BLaER1 treated with 17β-estradiol and CSF1 and Interleukin-3, amounts not matched to agents 10 nM and 100 nM (cell line): ENCODE data around the gene HS3ST3B1.

Source experiments
- H3K27ac ChIP-seq, 11 experiments: shearing (Covaris generic); formaldehyde crosslinking; 2 replicates each; pipeline ENCODE4 v1.8.1; 2022
- H3K27me3 ChIP-seq, 11 experiments: shearing (Covaris generic); formaldehyde crosslinking; 2 replicates each; pipeline ENCODE4 v1.8.1; 2022
- H3K36me3 ChIP-seq, 11 experiments: shearing (Covaris generic); formaldehyde crosslinking; 2 replicates each; pipeline ENCODE4 v1.8.1; 2022
- H3K4me1 ChIP-seq, 10 experiments: shearing (Covaris generic); formaldehyde crosslinking; 2 replicates each; pipeline ENCODE4 v1.8.1; 2022
- H3K4me2 ChIP-seq, 11 experiments: shearing (Covaris generic); formaldehyde crosslinking; 2 replicates each; pipeline ENCODE4 v1.8.1; 2022
- H3K4me3 ChIP-seq, 10 experiments: shearing (Covaris generic); formaldehyde crosslinking; 2 replicates each; pipeline ENCODE4 v1.8.1; 2022
- H3K9ac ChIP-seq, 11 experiments: shearing (Covaris generic); formaldehyde crosslinking; 2 replicates each; pipeline ENCODE4 v1.8.1; 2022
- H3K9me3 ChIP-seq, 11 experiments: shearing (Covaris generic); formaldehyde crosslinking; replicated peaks in 1 of 11; 2 replicates each; pipeline ENCODE4 v1.8.1; 2022
- H4K20me1 ChIP-seq, 11 experiments: shearing (Covaris generic); formaldehyde crosslinking; 2 replicates each; pipeline ENCODE4 v1.8.1; 2022
- Cebpa-rat ChIP-seq, 11 experiments: shearing (Covaris generic); IDR thresholded peaks; 2 replicates each; pipeline ENCODE4 v1.8.1; 2022

The HS3ST3B1 gene

DNA sequence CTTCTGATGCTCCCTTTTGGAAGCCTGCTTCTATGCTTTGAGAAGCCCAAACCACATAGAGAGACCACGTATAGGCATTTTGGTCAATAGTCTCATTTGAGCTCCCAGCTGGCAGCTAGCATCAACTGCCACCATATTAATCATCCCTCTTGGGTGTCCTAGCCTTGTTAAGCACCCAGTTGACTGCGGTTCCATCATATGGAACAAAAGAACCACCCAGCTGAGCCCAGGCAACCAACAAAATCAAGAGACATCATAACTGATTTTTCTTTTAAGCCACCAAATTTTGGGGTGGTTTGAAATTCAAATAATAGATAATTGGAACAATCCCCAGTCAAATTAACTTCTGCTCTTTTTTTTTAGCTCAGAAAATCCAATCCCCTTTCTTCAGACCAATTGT lies 53.9 kb downstream of the HS3ST3B1 start:
- H3K9ac ChIP-seq: no peak overlapping the region
- TF ChIP-seq Cebpa-rat (IDR thresholded peaks at IDR 0.05): no peak

GRCh38 chr17:14355556-14355955 lies 54.7 kb downstream of the HS3ST3B1 start:
- Histone ChIP-seq H3K4me1 (peaks cover 56 to 71% (median 63%) of the 10 kb centered on the region in 10 experiments), H3K27me3 (no peaks in the 10 kb centered on the region), H3K9ac (no peak overlapping the region), H4K20me1 (no peaks in the 10 kb centered on the region), H3K4me2 (peak overlapping the region in 7 of 11 experiments; percentile 49 to 68 (median 62); a peak in 13 of 22 replicates), H3K9me3 (peaks cover 17 to 30% (median 22%) of the 10 kb centered on the region in 11 experiments; a peak in 21 of 22 replicates), H3K4me3 (no peak overlapping the region), H3K36me3 (peaks cover 0 to 10% (median 0%) of the 10 kb centered on the region in 11 experiments; a peak in 3 of 22 replicates), H3K27ac (no peak overlapping the region)
- TF ChIP-seq Cebpa-rat (IDR thresholded peaks at IDR 0.05): no peak

More for the DNA sequence above, 53.9 kb downstream of the HS3ST3B1 start:
- peaks cover 17 to 30% (median 22%) of the 10 kb centered on the region in 11 experiments; a peak in 21 of 22 replicates for H3K9me3 ChIP-seq
- H3K4me1 ChIP-seq: peaks cover 49 to 64% (median 56%) of the 10 kb centered on the region in 10 experiments
- no peak overlapping the region for H3K4me3 ChIP-seq
- no peaks in the 10 kb centered on the region for H4K20me1 ChIP-seq
- no peak overlapping the region for H3K4me2 ChIP-seq
- no peak overlapping the region for H3K27ac ChIP-seq
- H3K27me3 ChIP-seq: no peaks in the 10 kb centered on the region
- peaks cover 0 to 17% (median 6%) of the 10 kb centered on the region in 11 experiments; a peak in 14 of 22 replicates for H3K36me3 ChIP-seq

DNA sequence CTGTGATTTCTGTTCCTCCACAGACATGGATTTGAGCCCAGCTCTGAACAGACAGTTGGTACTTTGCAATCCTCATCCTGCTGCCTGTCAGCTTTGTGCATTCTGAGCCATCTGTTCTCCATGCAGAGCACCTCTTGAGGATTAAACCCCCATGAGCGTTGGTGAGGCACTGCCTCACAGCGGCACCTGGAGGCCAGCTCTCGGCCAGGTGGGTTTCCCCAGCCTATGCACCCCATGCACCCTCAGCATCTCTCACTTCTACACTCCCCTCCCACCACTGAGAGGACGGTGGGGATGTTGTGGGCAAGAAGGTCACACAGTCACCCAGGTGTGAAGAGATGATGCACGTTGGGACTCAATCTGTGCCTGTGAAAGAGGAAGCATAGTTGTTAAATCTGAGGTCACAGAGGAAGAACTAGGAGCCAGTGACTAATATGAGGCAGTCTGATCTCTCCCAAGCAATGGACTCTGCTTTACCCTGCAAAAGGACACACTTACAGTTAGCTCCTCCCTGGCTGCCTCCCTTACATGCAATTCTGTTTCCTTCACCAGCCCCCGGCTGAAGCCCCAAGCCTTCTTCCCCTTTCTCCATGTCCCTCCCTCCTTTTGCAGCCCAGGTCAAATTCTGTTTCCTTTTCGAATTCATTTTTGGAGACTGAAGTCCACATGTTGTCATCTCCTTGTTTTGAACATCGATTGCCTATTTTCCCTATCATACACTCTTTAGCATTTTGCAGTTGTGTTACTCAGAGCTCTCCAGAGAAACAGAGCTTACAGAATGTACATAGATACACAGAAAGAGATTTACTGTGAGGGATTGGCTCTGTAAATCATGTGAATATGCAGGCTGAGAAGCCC lies 58.5 kb downstream of the HS3ST3B1 start:
- no peaks in the 10 kb centered on the region for H3K27me3 ChIP-seq
- H4K20me1 ChIP-seq: no peaks in the 10 kb centered on the region
- peaks cover 29 to 60% (median 49%) of the 10 kb centered on the region in 10 experiments for H3K4me1 ChIP-seq
- peak overlapping the region; percentile 66 to 89 (median 75) for H3K4me2 ChIP-seq
- 0 out of 22 replicates have a peak, but pooled peaks cover 0 to 3% (median 0%) of the 10 kb centered on the region in 11 experiments for H3K36me3 ChIP-seq
- peaks cover 16 to 25% (median 19%) of the 10 kb centered on the region in 11 experiments; a peak in 21 of 22 replicates for H3K9me3 ChIP-seq
- peak overlapping the region in 1 of 10 experiments; percentile 14; a peak in 1 of 20 replicates for H3K4me3 ChIP-seq
- TF ChIP-seq Cebpa-rat (IDR thresholded peaks at IDR 0.05): no peak
- peak overlapping the region in 6 of 11 experiments; percentile 2 to 38 (median 15); a peak in 3 of 22 replicates for H3K9ac ChIP-seq
- peak overlapping the region in 10 of 11 experiments; percentile 12 to 62 (median 52); a peak in 18 of 22 replicates for H3K27ac ChIP-seq

DNA sequence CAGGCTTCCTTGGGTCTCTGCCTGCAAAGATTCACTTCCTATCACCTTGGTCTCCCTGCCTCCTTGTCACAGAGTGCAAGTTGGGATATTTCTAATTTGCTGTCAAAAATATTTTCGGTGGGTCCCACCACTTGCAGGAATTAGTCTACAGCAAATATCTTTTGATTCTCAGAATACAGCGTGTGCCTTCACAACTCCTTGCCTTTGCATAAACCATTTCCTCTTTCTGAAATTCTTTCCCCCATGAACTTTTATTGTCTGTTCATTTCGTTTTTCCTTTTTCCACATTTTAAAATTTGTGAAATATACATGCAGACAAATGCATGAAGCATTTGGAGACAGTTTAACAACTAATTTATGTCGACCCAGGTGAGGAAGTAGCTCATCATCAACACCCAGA lies 60.0 kb downstream of the HS3ST3B1 start:
- H3K4me2 ChIP-seq: peak overlapping the region; percentile 66 to 89 (median 75); a peak in 21 of 22 replicates
- no peaks in the 10 kb centered on the region for H4K20me1 ChIP-seq
- H3K4me1 ChIP-seq: peaks cover 28 to 56% (median 45%) of the 10 kb centered on the region in 10 experiments
- no peak overlapping the region for H3K9ac ChIP-seq
- no peaks in the 10 kb centered on the region for H3K36me3 ChIP-seq
- H3K27me3 ChIP-seq: no peaks in the 10 kb centered on the region
- H3K9me3 ChIP-seq: peaks cover 1 to 11% (median 5%) of the 10 kb centered on the region in 11 experiments; a peak in 11 of 22 replicates
- no peak overlapping the region for H3K27ac ChIP-seq
- no peak for TF ChIP-seq Cebpa-rat (IDR thresholded peaks at IDR 0.05)
- H3K4me3 ChIP-seq: no peak overlapping the region

DNA sequence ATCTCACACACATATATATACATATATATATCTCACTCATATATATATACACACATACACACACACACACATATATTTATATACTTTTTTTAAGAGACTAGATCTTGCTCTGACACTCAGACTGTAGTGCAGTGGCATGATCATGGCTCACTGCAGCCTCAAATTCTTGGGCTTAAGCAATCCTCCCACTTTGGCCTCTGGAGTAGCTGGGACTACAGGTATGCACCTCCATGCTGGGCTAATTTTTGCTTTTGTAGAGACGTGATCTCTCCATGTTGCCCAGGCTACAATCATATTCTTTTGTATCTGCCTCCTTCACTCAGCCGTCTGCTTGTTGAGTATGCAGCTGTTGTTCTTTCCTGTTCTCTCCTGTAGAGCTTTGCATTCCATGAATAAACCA lies 60.6 kb downstream of the HS3ST3B1 start:
- Histone ChIP-seq H3K36me3 (no peaks in the 10 kb centered on the region), H4K20me1 (no peaks in the 10 kb centered on the region), H3K9ac (no peak overlapping the region), H3K9me3 (peaks cover 0 to 4% (median under 1%) of the 10 kb centered on the region in 11 experiments; a peak in 7 of 22 replicates), H3K4me3 (no peak overlapping the region), H3K27me3 (no peaks in the 10 kb centered on the region), H3K4me2 (peak overlapping the region in 5 of 11 experiments; percentile 7 to 45 (median 34); a peak in 6 of 22 replicates), H3K27ac (no peak overlapping the region), H3K4me1 (peaks cover 28 to 50% (median 39%) of the 10 kb centered on the region in 10 experiments)
- TF ChIP-seq Cebpa-rat (IDR thresholded peaks at IDR 0.05): no peak

DNA sequence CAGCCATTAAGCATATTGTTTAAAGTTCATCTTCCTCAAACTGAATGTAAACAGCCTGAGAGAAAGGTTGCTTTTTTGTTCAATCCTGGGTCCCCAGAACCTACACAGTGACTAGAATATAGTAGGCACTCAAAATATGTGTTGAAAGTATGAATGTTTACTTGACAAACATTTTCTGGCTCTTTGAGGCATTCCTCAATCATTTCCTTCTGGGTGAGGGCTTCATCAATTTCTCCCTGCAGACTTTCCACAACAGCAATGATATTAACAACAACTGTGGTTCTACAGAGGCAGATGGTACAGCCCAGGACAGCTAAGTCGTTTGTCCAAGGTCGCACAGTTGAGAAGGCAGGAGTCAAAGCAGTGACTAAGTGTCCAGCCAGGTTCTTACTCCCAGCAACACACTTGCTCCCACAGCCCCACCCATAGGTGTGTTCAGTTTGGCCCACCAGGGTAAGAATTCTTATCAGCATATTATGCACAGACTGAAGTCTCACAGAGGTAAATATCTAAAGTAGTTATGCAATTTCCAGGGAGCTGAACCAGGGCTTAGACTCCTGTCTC lies 61.1 kb downstream of the HS3ST3B1 start:
- Histone ChIP-seq H3K4me1 (peaks cover 28 to 49% (median 37%) of the 10 kb centered on the region in 10 experiments), H3K27ac (no peak overlapping the region), H3K4me3 (no peak overlapping the region), H3K4me2 (peak overlapping the region in 5 of 11 experiments; percentile 7 to 45 (median 34); a peak in 2 of 22 replicates), H3K9ac (no peak overlapping the region), H3K9me3 (peaks cover 0 to 7% (median 4%) of the 10 kb centered on the region in 11 experiments; a peak in 4 of 22 replicates), H3K27me3 (no peaks in the 10 kb centered on the region), H3K36me3 (no peaks in the 10 kb centered on the region), H4K20me1 (no peaks in the 10 kb centered on the region)
- TF ChIP-seq Cebpa-rat (IDR thresholded peaks at IDR 0.05): no peak

DNA sequence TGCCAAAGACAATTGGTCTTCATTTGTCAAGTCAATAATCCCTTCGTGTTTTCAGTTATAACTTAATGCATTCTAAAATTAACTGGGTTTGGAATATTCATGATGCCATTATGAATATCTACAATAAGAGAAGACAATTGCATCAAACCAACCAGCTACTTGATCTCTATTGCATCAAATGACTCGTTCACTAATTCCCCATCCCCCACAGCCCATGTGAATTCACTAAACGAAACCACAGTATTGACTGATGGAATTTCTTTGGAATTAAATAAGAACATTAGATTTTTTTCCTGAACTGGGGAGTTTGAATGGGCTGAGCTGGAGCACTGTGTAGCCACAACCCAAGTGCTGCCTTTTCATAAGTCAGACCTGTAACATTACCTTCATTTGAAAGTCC lies 65.3 kb downstream of the HS3ST3B1 start:
- no peak for TF ChIP-seq Cebpa-rat (IDR thresholded peaks at IDR 0.05)
- H3K9ac ChIP-seq: no peak overlapping the region
- H3K4me2 ChIP-seq: no peak overlapping the region
- no peak overlapping the region for H3K27ac ChIP-seq
- H3K27me3 ChIP-seq: no peaks in the 10 kb centered on the region
- peaks cover 0 to 24% (median 7%) of the 10 kb centered on the region in 11 experiments; a peak in 7 of 22 replicates for H3K9me3 ChIP-seq
- no peaks in the 10 kb centered on the region for H3K36me3 ChIP-seq
- peaks cover 0 to 12% (median 5%) of the 10 kb centered on the region in 10 experiments; a peak in 14 of 20 replicates for H3K4me1 ChIP-seq
- H4K20me1 ChIP-seq: no peaks in the 10 kb centered on the region
- no peak overlapping the region for H3K4me3 ChIP-seq

DNA sequence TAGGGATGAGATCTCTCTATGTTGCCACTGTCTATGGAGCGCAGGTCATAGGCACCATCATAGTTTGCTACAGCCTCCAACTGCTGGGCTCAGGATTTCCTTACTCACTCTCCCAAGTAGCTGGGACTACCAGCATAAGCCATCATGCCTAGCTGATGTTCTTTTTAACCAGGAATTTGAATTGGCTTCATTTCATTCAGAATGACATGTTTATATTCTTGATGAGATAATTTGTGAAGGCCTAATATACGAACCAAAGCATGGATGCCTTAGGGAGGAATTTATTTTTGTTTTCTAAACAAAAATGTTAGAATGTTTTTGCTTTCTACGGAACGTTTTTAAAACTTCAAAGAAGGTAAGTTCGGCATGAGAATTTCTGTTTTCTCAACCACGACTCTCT lies 71.6 kb downstream of the HS3ST3B1 start:
- Histone ChIP-seq H4K20me1 (no peaks in the 10 kb centered on the region), H3K27me3 (no peaks in the 10 kb centered on the region), H3K4me2 (peak overlapping the region in 5 of 11 experiments; percentile 0 to 60 (median 28); a peak in 7 of 22 replicates), H3K36me3 (no peaks in the 10 kb centered on the region), H3K27ac (no peak overlapping the region), H3K4me3 (no peak overlapping the region), H3K4me1 (peaks cover 0 to 19% (median 9%) of the 10 kb centered on the region in 10 experiments; a peak in 11 of 20 replicates), H3K9ac (no peak overlapping the region), H3K9me3 (peaks cover 0 to 17% (median under 1%) of the 10 kb centered on the region in 11 experiments; a peak in 6 of 22 replicates)
- no peak for TF ChIP-seq Cebpa-rat (IDR thresholded peaks at IDR 0.05)
